NOMO-1 treated with DMSO at 0.1 percent for 48 hours (cell line): ENCODE measurements around the gene TMEM134.
"Not testable (repeated sequence)": the region's sequence is repeated elsewhere in the genome, so short reads cannot be mapped to it uniquely, and the experiment has no call there.

ENCODE experiments used
- DNase-seq: peaks from one replicate; lab custom pipeline; 2025; ENCODE audit not compliant: unreplicated experiment; lab: John Stamatoyannopoulos, UW

TMEM134 gene

DNA sequence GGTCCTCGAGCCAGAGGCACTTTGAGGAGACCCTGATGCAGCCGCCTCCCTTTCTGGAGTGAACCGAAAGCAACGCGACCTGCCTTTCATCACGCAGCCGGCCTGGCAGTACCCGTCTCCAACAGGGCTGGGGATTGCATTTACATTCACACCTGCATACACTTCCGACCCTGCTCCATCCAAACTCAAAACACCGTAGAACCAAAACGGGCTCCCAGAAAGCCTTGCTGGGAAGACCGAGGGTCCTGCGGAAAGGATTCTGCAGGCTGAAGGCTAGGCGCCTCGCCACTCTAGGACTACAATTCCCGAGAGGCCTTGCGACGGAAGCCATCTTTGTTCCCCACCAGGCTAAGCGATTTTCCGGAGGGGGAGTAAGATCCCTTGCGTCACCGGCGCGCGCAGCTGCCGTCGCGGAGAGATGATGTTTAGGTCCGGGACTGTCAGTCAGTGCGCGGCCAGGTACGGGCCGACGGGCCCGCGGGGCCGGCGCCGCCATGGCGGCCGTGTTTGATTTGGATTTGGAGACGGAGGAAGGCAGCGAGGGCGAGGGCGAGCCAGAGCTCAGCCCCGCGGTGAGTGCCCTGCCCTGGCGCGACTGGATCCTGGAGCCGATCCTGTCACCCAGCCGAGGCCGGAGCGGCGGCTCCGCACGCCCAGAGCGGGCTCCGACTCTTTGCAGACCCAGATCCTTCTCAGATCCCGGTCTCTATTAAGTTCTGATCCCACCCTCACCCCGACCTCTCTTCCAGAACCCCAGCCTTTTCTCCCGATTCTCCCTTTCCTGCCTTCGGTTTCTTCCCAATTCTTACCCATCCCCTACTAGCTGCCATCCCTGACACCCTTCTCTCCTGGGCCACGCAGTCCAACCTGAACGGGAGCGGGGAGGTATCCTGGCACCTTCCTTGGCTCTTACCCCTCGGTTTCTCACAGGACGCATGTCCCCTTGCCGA lies 40.7 kb downstream of the TMEM134 start, which contains the start of gene RPS6KB2:
Gene RPS6KB2 (plus strand): TSS at position 443 of the 950 bp plus-strand sequence. CDS start 52 bp downstream, at position 495.
- peak; percentile 93 for DNase-seq

DNA sequence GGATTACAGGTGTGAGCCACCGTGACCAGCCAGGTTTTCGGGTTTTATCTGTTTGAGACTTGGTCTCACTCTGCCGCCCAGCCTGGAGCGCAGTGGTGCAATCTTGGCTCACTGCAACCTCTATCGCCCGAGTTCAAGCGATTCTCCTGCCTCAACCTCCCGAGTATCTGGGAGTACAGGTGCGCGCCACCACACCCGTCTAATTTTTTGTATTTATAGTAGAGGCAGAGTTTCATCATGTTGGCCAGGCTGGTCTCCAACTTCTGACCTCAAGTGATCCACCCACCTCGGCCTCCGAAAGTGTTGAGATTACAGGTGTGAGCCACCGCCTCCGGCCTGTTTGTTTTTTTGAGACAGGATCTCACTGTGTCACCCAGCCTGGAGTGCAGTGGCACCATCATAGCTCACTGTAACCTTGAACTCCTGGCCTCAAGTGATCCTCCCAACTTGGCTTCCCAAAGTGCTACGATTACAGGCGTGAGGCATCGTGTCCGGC lies 41.6 kb downstream of the TMEM134 start:
- not testable (repeated sequence) for DNase-seq

DNA sequence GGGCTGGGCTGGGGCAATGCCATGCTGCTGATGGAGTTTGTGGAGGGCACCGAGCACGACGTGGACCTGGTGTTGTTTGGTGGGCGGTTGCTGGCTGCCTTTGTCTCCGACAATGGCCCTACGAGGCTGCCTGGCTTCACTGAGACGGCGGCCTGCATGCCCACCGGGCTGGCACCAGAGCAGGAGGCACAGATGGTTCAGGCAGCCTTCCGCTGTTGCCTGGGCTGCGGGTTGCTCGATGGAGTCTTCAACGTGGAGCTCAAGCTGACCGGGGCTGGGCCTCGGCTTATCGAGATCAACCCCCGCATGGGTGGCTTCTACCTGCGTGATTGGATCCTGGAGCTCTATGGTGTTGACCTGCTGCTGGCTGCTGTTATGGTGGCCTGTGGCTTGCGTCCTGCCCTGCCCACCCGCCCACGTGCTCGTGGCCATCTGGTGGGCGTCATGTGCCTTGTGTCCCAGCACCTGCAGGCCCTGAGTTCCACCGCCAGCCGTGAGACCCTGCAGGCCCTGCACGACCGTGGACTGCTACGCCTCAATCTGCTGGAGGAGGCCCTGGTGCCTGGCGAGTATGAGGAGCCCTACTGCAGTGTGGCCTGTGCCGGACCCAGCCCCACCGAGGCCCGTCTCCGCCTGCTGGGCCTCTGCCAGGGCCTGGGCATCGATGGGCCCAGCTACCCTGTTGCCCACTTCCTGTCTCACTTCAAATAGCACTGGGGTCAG lies 45.0 kb downstream of the TMEM134 start:
- no peak for DNase-seq

DNA sequence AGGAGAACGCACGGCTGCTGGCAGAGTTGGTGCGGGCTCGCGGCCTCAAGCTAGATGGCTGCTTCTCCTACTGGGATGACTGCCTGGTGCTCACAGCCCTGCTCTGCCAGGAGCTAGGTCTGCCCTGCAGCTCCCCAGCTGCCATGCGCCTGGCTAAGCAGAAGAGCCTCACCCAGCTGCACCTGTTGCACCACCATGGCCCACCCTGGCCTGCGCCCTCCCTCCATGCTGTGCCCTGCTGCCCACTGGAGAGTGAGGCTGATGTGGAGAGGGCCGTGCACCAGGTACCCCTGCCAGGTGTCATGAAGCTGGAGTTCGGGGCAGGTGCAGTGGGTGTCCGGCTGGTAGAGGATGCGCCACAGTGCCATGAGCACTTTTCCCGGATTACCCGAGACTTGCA lies 45.6 kb downstream of the TMEM134 start:
- DNase-seq, result no peak

DNA sequence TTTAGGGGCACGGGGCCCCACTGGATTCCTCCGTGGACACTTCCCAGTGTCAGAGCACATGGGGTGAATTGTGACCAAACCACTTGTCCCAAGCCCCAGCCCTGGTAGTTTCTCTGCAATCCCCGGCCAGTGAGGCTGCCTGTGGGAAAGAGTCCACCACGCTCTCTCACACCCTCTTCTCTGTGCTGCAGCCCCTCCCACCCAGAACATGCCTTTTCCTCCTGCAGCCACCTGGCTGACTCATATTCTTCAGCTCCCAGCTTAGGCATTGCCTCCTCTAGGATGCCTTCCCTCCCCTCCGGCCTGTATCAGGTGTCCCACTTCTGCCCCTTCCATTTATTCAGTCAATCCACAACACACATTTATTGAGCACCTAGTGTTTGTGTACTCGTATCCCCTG lies 46.2 kb downstream of the TMEM134 start:
- no peak for DNase-seq

DNA sequence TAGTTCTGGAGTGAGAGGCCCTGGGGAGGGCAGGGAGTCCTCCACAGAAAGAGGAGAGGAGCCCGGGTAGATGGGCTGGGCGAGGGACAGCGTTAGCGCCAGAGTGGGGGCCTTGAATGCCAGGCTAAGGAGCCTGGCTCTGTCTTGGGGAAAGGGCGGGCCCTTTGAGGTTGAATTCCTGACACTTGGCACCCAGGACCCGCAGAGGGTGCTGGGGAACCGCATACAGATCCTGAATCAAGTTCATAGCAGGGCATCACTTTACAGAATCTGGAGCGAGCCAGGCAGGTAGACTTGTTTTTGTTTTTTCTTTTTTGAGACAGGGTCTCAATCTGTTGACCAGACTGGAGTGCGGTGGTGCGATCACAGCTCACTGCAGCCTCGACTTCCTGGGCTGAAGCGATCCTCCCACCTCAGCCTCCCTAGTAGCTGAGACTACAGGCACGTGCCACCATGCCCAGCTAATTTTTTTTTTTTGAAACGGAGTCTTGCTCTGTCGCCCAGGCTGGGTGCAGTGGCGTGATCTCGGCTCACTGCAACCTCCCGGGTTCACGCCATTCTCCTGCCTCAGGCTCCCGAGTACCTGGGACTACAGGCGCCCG lies 47.5 kb downstream of the TMEM134 start:
- no peak for DNase-seq

DNA sequence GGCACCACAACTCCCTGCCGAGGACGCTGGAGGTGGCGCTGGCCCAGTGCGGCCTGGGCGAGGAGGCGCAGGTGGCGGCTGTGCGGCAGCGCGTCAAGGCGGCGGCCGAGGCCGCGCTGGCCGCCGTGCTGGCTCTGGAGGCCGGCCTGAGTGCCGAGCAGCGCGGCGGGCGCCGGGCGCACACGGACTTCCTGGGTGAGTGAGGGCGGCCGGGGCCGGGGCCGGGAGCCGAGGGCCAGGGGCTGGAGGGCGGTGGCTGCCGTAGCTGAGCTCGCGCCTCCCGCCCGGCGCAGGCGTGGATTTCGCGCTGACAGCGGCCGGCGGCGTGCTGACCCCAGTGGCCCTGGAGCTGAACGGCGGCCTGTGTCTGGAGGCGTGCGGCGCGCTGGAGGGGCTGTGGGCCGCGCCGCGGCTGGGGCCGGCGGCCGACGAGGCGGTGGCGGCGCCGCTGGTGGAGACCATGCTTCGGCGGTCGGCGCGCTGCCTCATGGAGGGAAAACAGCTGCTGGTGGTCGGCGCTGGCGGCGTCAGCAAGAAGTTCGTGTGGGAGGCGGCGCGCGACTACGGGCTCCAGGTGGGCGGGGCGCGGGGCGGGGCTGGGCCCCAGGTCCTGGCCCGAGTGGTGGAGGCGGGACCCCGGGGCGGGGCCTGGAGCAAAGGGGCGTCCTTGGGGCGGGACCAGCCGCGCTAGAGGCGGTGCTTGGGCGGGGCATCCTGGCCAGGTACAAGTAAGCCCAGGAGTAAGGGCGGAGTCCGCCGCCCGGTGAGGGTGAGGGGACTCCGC lies 48.2 kb downstream of the TMEM134 start:
- DNase-seq, result peak; percentile 81

DNA sequence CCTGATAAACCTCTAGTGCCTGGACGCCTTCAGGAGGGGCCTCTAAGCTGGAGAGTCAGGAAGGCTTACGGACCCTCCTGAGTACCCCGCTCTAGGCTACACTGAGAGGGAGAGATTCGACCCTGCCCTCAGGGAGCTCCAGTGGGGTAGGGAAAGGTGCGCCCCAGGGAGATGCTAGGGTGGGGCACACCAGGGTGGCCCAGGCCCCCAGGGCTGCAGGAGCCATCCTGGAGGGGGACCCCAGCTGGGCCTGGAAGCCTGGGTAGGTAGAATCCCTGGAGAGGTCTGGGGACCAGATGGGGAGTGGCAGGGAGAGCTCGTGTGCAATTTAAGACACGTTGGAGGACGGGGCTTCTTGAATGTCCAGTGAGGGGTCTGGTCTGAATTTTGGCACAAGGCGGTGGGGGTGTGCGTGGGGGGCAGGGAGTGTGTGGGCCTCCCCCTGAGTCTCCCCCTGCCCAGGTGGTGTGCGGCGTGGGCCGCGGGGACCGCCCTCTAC lies 48.9 kb downstream of the TMEM134 start:
- DNase-seq, result no peak

DNA sequence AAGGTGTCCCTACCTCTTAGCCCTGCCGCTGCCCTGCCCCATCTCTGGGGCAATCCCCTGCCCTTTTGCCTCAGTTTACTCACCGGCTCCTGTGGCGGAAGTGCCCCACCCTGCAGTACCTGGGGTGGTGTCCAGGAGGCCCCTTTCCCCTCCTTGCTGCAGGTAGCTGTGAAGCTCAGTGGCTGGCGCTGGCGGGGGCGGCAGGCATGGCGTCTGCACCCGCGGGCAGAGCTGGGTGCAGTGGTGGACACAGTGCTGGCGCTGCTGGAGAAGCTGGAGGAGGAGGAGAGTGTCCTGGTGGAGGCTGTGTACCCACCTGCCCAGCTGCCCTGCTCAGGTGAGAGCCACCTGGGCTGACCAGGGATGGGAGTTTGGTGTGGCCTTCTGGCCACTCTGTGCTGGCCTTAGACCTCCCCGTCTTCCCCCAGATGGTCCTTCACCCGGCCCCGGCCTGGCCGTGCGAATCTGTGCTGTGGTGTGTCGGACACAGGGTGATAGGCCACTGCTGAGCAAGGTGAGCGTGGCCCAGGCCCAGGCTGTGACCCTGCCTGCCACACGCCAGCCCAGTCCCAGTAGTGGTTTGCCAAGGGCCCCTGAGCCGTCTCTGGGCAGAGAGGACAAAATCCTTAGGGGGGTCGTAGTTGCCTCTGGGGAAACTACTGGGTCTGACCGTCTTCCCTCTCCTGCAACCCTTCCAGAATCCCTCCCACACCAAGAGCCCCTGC lies 49.6 kb downstream of the TMEM134 start:
- DNase-seq, result no peak

DNA sequence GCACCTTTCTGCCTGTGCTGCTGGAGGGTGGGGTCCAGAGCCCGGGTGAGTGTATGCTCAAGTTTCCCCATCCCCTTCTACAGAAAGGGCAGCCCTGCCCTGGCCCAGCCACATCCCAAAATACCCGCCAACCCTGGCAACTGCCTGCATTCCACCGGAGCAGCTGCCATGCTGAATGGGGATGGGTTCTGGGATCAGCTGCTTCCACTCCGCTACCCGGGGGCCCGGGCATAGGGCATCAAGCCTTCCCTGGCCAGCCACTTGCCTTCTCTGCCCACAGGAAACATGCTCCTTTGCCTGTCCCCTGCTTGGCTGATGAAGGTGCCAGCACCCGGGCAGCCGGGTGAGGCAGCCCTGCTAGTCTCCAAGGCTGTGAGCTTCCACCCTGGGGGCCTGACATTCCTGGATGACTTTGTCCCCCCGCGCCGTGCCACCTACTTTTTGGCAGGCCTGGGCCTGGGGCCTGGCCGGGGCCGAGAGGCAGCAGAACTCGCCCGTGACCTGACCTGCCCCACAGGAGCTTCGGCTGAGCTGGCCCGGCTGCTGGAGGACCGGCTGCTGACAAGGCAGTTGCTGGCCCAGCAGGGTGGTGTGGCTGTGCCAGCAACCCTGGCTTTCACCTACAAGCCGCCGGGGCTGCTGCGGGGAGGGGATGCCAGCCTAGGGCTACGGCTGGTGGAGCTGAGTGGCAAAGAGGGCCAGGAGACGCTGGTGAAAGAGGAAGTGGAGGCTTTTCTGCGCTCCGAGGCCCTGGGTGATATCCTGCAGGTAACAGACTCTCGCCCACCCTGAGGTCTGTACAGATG lies 50.4 kb downstream of the TMEM134 start:
- peak; percentile 27 for DNase-seq

DNA sequence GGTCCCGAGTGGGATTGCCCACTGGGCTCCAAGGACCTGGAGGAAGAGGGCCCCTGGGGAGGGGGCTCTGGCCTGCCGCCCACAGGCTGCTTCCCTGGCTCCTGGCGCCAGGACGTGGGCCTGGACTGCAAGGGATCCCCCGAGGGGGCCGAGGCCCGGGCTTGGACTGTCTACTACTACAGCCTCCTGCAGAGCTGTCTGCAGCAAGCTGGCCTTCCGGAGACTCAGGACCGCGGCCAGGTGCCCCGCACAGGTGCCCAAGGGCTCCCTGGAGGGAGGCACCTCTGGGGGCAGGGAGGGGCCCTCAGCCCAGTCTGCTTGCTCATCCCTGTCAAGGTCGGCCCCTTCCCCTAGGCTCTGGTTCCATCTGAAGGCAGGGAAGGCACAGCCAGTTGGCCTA lies 51.6 kb downstream of the TMEM134 start:
- DNase-seq, result no peak

DNA sequence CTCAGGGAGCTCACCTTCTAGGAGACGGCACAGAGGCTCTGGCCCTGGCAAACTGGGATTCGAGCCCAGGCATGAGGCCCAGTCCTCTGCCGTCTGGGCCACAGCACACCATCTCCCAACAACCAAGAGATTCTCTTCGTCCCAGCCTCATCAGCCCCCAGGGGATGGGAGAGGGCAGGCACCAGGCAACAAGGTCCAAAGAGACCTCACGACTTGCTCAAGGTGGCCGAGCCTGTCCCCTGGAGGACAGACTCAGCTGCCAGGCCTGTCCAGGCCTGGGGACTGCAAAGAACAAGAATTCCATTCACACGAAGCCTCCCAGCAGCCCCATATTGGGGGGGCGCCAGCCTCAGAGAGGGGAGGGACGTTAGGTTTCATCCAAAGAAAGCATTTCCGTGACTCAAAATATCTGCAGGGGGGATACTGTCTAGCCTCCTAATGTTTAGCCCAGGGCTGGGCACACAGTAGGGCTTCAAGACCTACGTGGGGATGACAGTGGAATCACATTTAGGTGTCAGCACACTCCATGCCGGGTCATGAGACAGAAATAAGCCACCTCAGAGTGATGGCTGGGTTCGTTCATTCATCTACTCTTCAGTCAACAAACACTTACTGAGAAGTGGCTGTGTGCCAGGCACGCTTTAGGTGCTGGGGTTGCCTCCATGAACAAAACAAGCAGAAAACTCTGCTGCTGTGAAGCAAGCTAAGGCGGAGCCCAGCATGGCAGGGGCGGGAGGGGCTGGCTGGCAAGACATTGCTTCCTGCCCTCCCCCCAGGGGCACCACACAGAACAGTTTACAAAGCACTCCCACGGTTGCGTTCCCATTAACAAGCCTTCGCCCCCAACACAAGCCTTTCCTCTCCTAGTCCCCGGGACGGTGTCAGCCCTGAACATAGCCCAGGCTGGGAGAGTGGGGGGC lies 52.4 kb downstream of the TMEM134 start:
- DNase-seq, result no peak

DNA sequence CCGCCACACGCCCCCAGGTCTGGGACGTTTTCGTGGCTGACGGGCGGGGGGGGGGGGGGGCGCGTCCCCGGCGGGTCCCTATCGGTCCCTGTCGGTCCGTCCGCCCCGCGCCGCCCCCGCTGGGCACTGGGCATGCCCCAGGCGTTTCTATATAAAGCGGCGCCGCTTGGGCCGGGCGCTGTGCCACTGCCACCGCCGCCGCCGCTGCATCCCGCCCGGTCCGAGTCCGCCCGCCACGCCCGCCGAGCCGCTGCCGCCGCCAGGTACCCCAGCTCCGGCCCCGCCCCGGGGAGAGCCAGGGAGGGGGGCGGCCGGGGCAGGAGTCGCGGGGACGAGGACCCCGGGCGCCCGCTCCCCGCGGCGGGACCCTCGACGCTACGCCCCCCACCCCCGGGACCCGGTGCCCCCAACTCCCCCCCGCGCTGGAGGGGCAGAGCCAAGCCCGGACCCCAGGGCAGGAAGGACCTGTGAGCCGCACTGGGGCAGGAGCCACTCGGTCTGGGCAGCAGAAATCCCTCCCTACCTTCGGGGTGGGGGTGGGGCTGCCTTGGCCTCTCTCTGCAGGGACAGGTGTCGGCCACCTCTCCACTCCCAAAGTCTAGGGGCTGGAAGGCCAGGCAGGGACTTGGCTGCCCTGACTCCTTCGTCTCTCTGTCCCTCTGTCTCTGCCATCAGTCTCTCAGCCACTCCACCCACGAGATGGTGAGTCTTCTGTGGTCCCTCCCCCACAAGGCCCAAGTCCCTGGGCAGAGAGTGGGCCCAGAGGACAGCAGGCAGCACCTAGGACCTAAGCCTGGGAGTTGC lies 53.3 kb downstream of the TMEM134 start, which contains the start of gene CARNS1:
Gene CARNS1 (plus strand): TSS at position 178 of the 804 bp plus-strand sequence. CDS start 522 bp downstream, at position 700.
- no peak for DNase-seq

DNA sequence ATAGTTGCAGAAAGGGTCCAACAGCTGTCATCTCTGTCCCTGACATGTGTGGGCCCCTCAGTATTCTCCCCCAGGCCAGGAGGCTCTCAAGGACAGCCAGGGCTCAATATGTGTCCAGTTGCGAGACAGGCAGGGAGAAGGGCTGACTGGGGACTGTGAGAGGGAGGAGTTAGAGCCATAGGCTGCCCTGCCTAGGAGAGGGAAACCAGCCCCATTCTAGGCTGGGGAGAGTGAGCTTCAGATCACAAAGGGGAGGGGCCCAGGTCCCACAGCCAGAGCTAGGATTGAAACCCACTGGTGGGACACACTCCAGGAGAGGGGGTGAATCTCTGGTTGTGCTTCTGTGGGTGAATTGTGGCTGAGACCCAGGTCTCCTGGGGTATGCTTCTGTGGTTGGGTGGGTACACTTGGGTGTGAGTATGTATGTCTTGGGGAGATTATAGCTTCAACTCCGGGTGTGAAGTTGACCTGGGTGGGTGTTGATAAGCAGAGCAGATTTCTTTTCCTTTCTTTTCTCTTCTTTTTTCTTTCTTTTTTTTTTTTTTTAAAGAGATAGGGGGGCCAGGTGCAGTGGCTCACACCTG lies 55.7 kb downstream of the TMEM134 start:
- DNase-seq, result no peak

DNA sequence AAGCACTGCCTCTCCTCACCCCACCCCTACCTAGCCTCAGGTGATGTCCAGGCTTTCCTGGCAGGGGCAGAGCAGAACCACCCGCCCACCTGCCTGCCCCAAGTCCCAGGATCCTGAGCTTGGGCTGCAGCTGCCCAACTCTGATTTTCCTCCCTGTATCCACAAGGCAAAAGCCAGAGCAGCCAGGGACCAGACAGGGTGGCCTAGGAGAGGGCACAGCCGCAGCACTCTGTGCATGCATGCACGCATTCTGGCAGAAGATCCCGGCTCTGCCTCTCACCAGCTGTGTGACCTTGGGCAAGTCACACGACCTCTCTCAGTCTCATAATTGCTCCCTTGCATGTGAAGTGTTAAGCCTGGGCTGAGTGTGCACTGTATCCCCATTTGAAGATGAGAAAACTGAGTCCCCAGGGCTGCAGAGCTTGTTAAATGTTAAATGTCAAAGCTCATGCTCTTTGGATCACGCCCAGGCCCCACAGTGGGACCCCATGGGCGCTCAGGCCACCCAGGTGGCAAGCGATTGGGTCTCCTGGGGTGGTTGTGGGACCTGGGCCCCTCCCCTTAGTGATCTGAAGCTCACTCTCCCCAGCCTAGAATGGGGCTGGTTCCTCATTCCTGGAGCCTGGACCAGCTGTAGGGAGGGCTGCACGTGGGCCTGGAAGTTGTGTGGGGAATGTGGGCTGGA lies 56.4 kb downstream of the TMEM134 start:
- no peak for DNase-seq

DNA sequence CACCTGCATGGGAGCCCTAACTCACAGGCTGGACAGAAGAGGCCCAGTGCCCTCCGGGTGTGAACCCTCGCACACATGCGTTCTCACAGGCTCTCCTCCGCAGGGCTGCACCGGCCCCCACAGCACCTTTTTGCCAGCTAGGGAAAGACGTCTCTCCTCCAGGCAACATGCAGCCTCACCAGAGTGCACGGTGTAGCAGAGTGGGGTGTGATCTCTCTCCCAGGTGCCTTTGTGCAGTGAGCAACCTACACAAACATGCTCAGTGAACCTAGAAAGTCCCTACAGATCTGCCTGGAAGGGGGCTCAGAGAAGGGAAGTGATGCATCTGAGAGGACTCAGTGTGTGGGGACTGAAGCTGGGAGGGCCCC lies 57.3 kb downstream of the TMEM134 start:
- DNase-seq, result no peak
